Lower leg skin (tissue), 4 donors: ENCODE results near the gene DDX54. TPM values are rescaled to one million over a fixed set of nuclear protein-coding genes. Genes with fewer than 3 reads are reported as not detected.

ENCODE experiments used
- DNase-seq, 2 donors: peaks; one replicate each; pipeline ENCODE4 v3.0.0-alpha.2; 2019; ENCODE audit warnings: low spot score in 2 of 2
- H3K4me3 ChIP-seq: fragments of 200-600 bp; sonication (generic); 2 replicates; pipeline ENCODE4 v1.5.1; 2017; ENCODE audit warnings: mild to moderate bottlenecking, low read depth; ENCODE audit not compliant: poor library complexity, severe bottlenecking
- POLR2A ChIP-seq, 2 donors: fragments of 450-650 bp; IDR thresholded peaks; one replicate each; pipeline ENCODE4 v1.6.1; 2016 to 2017; ENCODE audit warnings: antibody characterized with exemption in 2 of 2, mild to moderate bottlenecking in 1 of 2, moderate library complexity in 1 of 2
- WGBS, 2 donors: methylation state at CpG; one replicate each; pipeline ENCODE4 v1.1.5; 2018; 5-methylcytosine and 5-hydroxymethylcytosine counted together
- intact Hi-C: fragments of 100-400 bp; cut with DNase I; formaldehyde crosslinking; loops from one replicate; pipeline ENCODE4 v1.15.0; 2023; ENCODE audit warnings: low total_unique reads
- total RNA-seq, 4 donors: library from RNA; depleted of rRNA; stranded (reverse); fragments of >200 nt; gene quantifications; one replicate each; pipeline ENCODE4 v1.1.0, GENCODE V29; 2016
- TF ChIP-seq, protein P1 (sequence below), 3 donors: fragments of 450-650 bp; IDR thresholded peaks; one replicate each; pipeline ENCODE4 v1.5.1; 2016; ENCODE audit warnings: antibody characterized with exemption in 3 of 3, mild to moderate bottlenecking in 3 of 3, moderate library complexity in 2 of 3

Gene DDX54
- total RNA-seq, 4 donors from 2014 or later = 48.6 to 106 (median 77.3) TPM

DNA sequence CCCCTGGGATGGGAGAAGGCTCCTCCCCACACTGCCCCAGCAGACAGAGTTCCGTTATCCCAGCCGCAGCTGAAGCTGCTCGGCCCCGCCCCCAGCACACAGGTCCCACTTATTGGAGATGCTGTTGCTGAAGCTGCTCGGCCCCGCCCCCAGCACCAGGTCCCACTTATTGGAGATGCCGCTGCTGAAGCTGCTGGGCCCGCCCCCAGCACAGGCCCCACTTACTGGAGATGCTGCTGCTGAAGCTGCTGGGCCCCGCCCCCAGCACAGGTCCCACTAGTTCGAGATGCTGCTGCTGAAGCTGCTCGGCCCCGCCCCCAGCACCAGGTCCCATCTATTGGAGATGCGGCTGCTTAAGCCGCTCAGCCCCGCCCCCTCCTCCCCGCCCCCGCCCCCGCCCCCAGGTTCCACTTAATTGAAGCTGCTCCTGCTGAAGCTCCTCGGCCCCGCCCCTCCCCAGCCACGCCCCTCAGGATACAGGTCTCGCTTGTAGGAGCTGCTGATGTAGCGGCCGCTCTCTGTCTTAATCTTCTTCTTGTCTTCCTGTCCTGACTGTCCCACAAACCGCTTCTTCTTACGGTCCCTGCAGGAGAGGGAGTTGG, 23.8 kb downstream of the DDX54 start:
- WGBS, 2 donors = 70 to 87% methylated on average over 22 to 26 of the region's 26 CpGs
- intact Hi-C loops = no loop called here
- TF ChIP-seq POLR2A (IDR thresholded peaks at IDR 0.05) = no peak
- TF ChIP-seq, protein P1, sequence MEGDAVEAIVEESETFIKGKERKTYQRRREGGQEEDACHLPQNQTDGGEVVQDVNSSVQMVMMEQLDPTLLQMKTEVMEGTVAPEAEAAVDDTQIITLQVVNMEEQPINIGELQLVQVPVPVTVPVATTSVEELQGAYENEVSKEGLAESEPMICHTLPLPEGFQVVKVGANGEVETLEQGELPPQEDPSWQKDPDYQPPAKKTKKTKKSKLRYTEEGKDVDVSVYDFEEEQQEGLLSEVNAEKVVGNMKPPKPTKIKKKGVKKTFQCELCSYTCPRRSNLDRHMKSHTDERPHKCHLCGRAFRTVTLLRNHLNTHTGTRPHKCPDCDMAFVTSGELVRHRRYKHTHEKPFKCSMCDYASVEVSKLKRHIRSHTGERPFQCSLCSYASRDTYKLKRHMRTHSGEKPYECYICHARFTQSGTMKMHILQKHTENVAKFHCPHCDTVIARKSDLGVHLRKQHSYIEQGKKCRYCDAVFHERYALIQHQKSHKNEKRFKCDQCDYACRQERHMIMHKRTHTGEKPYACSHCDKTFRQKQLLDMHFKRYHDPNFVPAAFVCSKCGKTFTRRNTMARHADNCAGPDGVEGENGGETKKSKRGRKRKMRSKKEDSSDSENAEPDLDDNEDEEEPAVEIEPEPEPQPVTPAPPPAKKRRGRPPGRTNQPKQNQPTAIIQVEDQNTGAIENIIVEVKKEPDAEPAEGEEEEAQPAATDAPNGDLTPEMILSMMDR (IDR thresholded peaks at IDR 0.05) = no peak
- no peak overlapping the region for H3K4me3 ChIP-seq
- no peak for DNase-seq

DNA sequence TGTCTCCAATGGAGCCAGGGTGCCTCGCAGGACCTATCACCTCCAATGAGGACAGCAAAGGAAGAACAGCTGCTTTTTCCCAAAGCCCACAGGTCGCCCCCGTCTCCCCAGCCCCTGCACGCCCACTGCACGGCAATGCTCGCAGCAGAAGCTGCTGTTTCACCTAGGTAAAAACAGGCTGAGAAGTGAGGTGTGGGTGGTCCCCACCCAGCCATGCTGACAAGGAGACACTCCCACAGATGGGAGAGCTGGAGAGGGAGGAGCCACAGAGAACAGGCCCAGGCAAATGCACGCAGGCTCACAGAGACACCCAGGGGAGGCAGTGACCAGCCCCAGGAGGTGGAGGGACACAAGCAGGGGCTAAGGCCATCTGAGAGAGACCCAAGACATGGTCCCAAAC, 25.3 kb downstream of the DDX54 start:
- 88 to 95% methylated on average over 7 of the region's 7 CpGs for WGBS, 2 donors

DNA sequence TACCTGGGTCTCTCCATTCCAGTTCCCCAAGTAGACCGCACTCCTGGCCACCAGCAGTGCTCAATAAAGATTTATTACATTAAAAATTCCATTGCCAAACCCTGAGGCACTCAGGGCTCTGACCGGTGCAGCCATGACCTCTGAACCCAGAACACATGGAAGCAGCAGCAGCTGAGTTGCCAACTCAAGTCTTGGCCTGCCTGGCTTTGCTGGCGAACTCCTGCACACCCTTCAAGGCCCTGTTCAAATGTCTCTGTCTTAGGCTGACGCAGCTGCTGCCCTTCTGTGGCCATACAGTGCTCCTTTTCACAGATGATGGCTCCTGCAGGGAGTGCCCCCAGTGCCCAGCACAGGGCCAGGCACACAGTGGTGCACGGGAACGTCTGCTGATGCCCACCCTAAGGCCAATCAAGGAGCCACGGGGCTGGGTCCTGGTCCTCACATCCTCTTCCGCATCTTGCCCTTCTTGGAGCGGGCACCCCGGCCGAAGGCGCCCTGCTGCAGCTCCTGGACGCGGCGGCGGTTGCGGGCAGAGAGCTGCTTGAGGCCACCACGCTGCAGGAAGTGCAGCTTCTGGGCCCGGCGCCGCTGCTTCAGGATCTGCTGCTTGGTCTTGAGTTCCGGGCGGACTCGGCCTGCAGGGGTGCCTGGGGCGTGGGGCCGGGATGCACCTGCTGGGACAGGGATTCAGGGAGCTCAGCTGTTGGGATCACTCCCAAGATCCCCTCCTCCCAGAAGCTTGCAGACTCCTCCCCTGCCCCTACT, 26.7 kb downstream of the DDX54 start:
- intact Hi-C loops = no loop called here
- TF ChIP-seq, protein P1 (IDR thresholded peaks at IDR 0.05) = no peak
- no peak for TF ChIP-seq POLR2A (IDR thresholded peaks at IDR 0.05)
- 89 to 97% methylated on average over 9 to 25 of the region's 26 CpGs for WGBS, 2 donors
- no peak for DNase-seq
- H3K4me3 ChIP-seq = no peak overlapping the region

More for the DNA sequence above, 25.3 kb downstream of the DDX54 start:
- intact Hi-C loops = no loop called here
- no peak overlapping the region for H3K4me3 ChIP-seq
- no peak for DNase-seq
- TF ChIP-seq, protein P1 (IDR thresholded peaks at IDR 0.05) = no peak
- TF ChIP-seq POLR2A (IDR thresholded peaks at IDR 0.05) = no peak

DNA sequence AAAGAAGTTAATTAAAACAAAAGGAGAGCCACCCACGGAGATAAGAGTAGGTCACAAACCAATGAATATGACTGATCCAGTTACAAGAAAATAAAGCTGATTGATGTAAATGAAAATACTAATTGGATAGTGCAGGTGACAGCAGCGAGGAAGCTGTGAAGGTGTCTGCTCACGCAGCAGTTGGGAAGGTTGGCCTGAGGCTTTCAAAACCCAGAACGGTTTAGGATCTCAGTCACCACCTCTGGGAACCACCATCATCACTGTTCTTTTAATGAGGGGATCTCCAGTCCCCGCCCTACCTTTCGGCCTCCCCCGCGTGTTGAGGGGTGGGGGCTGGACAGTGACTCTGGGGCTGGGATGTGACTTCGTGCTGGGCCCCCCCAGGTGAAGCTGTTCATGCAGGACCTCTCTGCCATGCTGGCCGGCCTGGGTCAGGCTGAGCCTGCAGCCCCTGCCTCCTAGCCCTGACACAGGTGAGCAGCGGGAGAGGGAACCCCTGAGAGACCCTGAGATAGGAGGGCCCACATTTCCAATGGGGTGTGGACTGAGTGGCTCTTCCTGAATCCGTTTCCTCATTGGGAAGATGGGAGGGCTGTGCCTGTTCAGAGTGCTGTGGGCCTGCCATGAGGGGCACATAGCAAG, 27.9 kb downstream of the DDX54 start:
- DNase-seq = no peak
- no peak for TF ChIP-seq POLR2A (IDR thresholded peaks at IDR 0.05)
- TF ChIP-seq, protein P1 (IDR thresholded peaks at IDR 0.05) = no peak
- WGBS, 2 donors = 80 to 82% methylated on average over 9 to 12 of the region's 12 CpGs
- intact Hi-C loops = no loop called here
- no peak overlapping the region for H3K4me3 ChIP-seq

DNA sequence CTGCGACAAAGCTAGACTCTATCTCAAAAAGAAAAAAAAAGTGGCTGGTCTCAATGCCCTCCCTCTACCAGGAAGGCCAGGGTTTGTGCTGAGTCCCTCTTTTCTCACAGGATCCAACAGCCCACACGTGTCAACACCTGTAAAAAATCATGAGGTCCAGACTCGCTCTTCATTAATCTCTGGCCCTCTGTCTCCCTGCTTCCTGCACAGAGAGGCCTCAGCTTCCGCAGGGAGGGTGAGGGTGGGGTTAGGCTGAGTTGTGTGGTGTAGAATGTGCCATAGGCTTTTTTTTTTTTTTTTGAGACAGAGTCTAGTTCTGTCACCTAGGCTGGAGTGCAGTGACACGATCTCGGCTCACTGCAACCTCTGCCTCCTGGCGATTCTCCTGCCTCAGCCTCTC, 29.6 kb downstream of the DDX54 start:
- whole genome bisulfite sequencing, 2 donors = 61 to 70% methylated on average over 7 of the region's 7 CpGs

More for the DNA sequence above, 29.6 kb downstream of the DDX54 start:
- intact Hi-C loops = no loop called here
- TF ChIP-seq, protein P1 (IDR thresholded peaks at IDR 0.05) = no peak
- TF ChIP-seq POLR2A (IDR thresholded peaks at IDR 0.05) = no peak
- no peak for DNase-seq
- H3K4me3 ChIP-seq = no peak overlapping the region
